Esophagus squamous epithelium (tissue), 5 donors: ENCODE data around the gene ANLN. TPM values are rescaled to one million over a fixed set of nuclear protein-coding genes. Genes with fewer than 3 reads are reported as not detected.

ENCODE experiments used
- DNase-seq: peaks from one replicate; lab custom pipeline; 2025; lab: John Stamatoyannopoulos, UW
- H3K27ac ChIP-seq, 4 donors: fragments of 200-600 bp; sonication (generic); one replicate each; pipeline ENCODE4 v1.5.1; 2016 to 2019; ENCODE audit warnings: mild to moderate bottlenecking in 1 of 4
- H3K27me3 ChIP-seq, 4 donors: fragments of 200-600 bp; sonication (generic); 1 replicate in 3 of 4; 2 replicates in 1 of 4; pipeline versions ENCODE4 v1.5.1 to v1.6.0; 2017 to 2021; ENCODE audit warnings: antibody characterized with exemption in 1 of 4
- H3K36me3 ChIP-seq, 3 donors: fragments of 200-600 bp; sonication (generic); one replicate each; pipeline ENCODE4 v1.5.1; 2016 to 2019
- H3K4me1 ChIP-seq, 3 donors: fragments of 200-600 bp; sonication (generic); one replicate each; pipeline ENCODE4 v1.5.1; 2017 to 2019
- H3K4me3 ChIP-seq, 4 donors: fragments of 200-600 bp; sonication (generic); 1 replicate in 3 of 4; 2 replicates in 1 of 4; pipeline ENCODE4 v1.5.1; 2016 to 2019; ENCODE audit warnings: mild to moderate bottlenecking in 2 of 4, moderate library complexity in 1 of 4
- H3K9me3 ChIP-seq, 3 donors: fragments of 200-600 bp; sonication (generic); one replicate each; pipeline ENCODE4 v1.5.1; 2016 to 2019
- POLR2A ChIP-seq, 4 donors: fragments of 450-650 bp; IDR thresholded peaks; one replicate each; pipeline ENCODE4 v1.6.1; 2017; ENCODE audit warnings: antibody characterized with exemption in 4 of 4, mild to moderate bottlenecking in 4 of 4, moderate library complexity in 3 of 4
- WGBS, 2 donors: methylation state at CpG; one replicate each; pipeline ENCODE4 v1.1.5; 2018; 5-methylcytosine and 5-hydroxymethylcytosine counted together
- intact Hi-C: fragments of 100-400 bp; cut with DNase I; formaldehyde crosslinking; loops from one replicate; pipeline ENCODE4 v1.15.0; 2022
- total RNA-seq, 4 donors: library from RNA; depleted of rRNA; stranded (reverse); fragments of >200 nt; gene quantifications; one replicate each; pipeline ENCODE4 v1.1.0, GENCODE V29; 2016
- TF ChIP-seq, protein P1 (sequence below), 6 experiments: fragments of 450-650 bp in 4 of 6; fragments of 200-600 bp in 2 of 6; sonication (generic) in 2 of 6; IDR thresholded peaks; one replicate each; pipeline ENCODE4 v1.5.1; 2016 to 2019; ENCODE audit warnings: antibody characterized with exemption in 6 of 6, mild to moderate bottlenecking in 4 of 6, moderate library complexity in 4 of 6
- donor health status: DM: yes; HTN: yes; CAD: no.

Gene ANLN
- total RNA-seq, 4 donors from 2014 or later: 16.6 to 67.9 (median 25.0) TPM

DNA sequence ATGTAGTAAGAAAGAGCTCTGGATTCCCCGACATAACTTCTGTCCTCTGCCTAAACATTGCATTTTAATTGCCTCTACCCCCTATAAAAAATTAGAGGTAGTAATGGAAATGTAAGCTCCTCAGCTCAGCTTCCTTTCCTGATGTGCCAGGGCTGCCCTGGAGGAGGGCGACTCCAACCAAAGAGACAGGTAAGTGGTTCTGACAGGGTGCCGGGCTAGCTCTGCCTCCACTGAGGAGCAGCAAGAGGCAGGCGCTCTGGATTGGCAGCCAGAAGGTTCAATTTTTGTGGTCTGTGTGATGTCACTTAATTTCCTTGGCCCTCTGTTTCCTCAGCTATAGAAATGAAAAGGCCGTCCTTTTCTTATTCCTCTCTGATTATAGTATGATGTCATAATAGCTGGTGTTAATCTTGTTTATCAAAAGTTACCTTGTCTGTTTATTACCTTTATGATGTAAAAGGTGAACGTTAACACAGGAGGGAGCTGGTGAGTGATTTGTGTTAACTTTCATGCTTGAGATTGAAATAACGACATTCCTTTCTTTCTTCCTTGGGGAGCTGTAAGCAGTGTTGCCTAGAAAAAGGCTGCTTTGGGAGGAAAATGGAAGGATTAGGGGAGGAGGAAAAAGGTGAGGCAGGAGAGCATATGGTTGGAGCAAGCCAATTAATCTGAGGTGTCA lies 51.8 kb downstream of the ANLN start:
- TF ChIP-seq POLR2A (IDR thresholded peaks at IDR 0.05): no peak
- TF ChIP-seq, protein P1, sequence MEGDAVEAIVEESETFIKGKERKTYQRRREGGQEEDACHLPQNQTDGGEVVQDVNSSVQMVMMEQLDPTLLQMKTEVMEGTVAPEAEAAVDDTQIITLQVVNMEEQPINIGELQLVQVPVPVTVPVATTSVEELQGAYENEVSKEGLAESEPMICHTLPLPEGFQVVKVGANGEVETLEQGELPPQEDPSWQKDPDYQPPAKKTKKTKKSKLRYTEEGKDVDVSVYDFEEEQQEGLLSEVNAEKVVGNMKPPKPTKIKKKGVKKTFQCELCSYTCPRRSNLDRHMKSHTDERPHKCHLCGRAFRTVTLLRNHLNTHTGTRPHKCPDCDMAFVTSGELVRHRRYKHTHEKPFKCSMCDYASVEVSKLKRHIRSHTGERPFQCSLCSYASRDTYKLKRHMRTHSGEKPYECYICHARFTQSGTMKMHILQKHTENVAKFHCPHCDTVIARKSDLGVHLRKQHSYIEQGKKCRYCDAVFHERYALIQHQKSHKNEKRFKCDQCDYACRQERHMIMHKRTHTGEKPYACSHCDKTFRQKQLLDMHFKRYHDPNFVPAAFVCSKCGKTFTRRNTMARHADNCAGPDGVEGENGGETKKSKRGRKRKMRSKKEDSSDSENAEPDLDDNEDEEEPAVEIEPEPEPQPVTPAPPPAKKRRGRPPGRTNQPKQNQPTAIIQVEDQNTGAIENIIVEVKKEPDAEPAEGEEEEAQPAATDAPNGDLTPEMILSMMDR (IDR thresholded peaks at IDR 0.05): no peak
- no peaks in the 10 kb centered on the region for H3K36me3 ChIP-seq
- intact Hi-C loops: no loop called here
- no peak for DNase-seq
- no peak overlapping the region for H3K4me3 ChIP-seq
- H3K27me3 ChIP-seq: no peaks in the 10 kb centered on the region
- no peaks in the 10 kb centered on the region for H3K9me3 ChIP-seq
- H3K4me1 ChIP-seq: no peaks in the 10 kb centered on the region
- WGBS, 2 donors: 64 to 73% methylated on average over 7 of the region's 7 CpGs
- H3K27ac ChIP-seq: no peak overlapping the region

DNA sequence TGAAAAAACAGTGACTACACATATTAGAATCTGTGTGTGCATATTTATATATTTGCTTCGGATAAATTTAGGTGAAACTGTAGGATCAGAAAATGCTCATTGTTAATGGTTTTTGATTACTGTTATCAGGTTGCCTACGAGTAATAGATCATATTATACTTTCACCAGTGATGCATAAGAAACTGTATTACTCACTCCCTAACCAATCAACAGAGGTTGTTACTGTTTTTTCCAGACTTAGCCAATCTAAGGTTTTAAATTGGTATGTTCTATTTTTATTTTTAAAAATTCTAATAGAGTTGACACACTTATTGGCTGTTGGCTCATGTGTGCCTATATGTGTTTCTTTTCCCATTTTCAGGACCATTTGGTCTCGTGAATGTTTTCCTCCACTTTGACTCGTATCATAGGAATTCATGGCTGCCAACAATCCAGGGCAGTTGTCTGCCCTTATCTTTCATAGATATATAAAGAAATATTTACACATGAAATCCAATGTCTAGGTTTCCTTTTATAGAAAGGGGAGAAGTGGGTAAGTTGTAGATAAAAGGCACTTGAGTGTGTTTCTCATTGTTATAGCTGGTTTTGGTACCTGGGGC lies 59.2 kb downstream of the ANLN start:
- intact Hi-C loops: no loop called here
- Histone ChIP-seq H3K27me3 (no peaks in the 10 kb centered on the region), H3K4me3 (no peak overlapping the region), H3K36me3 (peaks cover 0 to 27% (median 0%) of the 10 kb centered on the region in 3 donors), H3K9me3 (no peaks in the 10 kb centered on the region), H3K4me1 (no peaks in the 10 kb centered on the region), H3K27ac (no peak overlapping the region)
- TF ChIP-seq, protein P1 (IDR thresholded peaks at IDR 0.05): no peak
- no peak for TF ChIP-seq POLR2A (IDR thresholded peaks at IDR 0.05)
- 77 to 88% methylated on average over 4 of the region's 4 CpGs for WGBS, 2 donors
- DNase-seq: no peak

DNA sequence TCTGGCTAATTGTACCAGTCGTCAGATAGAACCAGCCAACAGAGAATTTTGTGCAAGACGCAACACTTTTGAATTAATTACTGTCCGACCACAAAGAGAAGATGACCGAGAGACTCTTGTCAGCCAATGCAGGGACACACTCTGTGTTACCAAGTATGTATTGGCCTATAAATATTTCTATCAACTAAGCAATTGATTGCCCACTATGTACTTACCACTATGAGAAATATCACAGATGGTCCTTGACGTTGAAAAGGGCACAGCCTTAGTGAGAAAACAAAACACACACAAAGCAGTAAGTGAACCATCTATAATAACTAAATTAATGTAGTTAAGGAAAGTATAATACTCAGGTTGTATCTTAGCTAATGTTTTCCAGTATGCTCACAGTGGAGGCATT lies 60.0 kb downstream of the ANLN start:
- no peak overlapping the region for H3K4me3 ChIP-seq
- H3K27ac ChIP-seq: no peak overlapping the region
- H3K4me1 ChIP-seq: no peaks in the 10 kb centered on the region
- no peaks in the 10 kb centered on the region for H3K27me3 ChIP-seq
- H3K9me3 ChIP-seq: no peaks in the 10 kb centered on the region
- DNase-seq: no peak
- WGBS, 2 donors: 80 to 95% methylated on average over 5 of the region's 5 CpGs
- H3K36me3 ChIP-seq: peaks cover 0 to 27% (median 0%) of the 10 kb centered on the region in 3 donors
- intact Hi-C loops: no loop called here
- TF ChIP-seq POLR2A (IDR thresholded peaks at IDR 0.05): no peak
- TF ChIP-seq, protein P1 (IDR thresholded peaks at IDR 0.05): no peak

DNA sequence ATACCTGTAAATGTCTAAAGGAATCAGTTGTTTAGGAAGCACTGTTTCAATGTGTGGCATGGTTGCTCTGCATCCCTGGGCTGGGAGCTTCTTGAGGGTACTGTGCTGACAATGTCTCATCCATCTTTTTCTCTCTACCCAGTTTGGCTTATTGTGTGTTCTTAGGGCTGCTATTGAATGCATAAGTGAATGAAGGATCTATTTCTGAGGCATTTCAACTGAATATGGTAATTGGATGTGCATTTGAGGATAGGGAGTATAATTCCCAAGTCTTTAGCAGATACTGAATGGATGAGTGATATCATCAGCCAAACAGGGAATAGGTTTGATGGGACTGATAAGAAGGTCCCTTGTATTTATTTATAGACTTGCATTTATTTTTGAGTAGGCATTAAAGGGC lies 64.1 kb downstream of the ANLN start:
- no peak for DNase-seq
- no peak overlapping the region for H3K27ac ChIP-seq
- no peak for TF ChIP-seq POLR2A (IDR thresholded peaks at IDR 0.05)
- TF ChIP-seq, protein P1 (IDR thresholded peaks at IDR 0.05): no peak
- no peaks in the 10 kb centered on the region for H3K4me1 ChIP-seq
- H3K9me3 ChIP-seq: no peaks in the 10 kb centered on the region
- intact Hi-C loops: no loop called here
- no peak overlapping the region for H3K4me3 ChIP-seq
- H3K36me3 ChIP-seq: peaks cover 0 to 27% (median 0%) of the 10 kb centered on the region in 3 donors
- no peaks in the 10 kb centered on the region for H3K27me3 ChIP-seq

DNA sequence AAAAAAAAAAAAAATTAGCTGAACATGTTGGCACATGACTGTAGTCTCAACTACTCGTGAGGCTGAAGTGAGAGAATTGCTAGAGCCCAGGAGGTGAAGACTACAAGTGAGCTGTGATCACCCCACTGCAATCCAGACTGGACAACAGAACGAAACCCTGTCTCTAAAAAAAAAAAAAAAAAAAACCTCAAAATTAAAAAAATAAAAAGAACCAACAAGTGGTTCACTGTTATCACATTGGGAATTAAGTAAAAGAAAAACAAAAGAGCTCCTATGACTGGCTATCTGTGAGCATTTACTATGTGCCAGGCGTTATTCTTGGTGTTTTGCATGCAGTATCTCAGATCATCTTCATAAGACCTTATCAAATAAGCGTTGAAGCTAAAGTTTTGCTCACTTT lies 66.0 kb downstream of the ANLN start:
- no peak overlapping the region for H3K27ac ChIP-seq
- DNase-seq: no peak
- H3K4me1 ChIP-seq: no peaks in the 10 kb centered on the region
- H3K36me3 ChIP-seq: peaks cover 0 to 17% (median 0%) of the 10 kb centered on the region in 3 donors
- H3K27me3 ChIP-seq: no peaks in the 10 kb centered on the region
- TF ChIP-seq, protein P1 (IDR thresholded peaks at IDR 0.05): no peak
- TF ChIP-seq POLR2A (IDR thresholded peaks at IDR 0.05): no peak
- no peak overlapping the region for H3K4me3 ChIP-seq
- intact Hi-C loops: no loop called here
- no peaks in the 10 kb centered on the region for H3K9me3 ChIP-seq
- WGBS, 2 donors: 78% methylated on average over 4 of the region's 4 CpGs
